Esophagus muscularis mucosa (tissue), 4 donors: ENCODE data around the gene ANO4. TPM values are rescaled to one million over a fixed set of nuclear protein-coding genes. Genes with fewer than 3 reads are reported as not detected.

Source experiments
- DNase-seq: peaks from one replicate; pipeline ENCODE4 v3.0.0-alpha.2; 2017; ENCODE audit errors: extremely low spot score
- H3K27ac ChIP-seq, 4 donors: fragments of 200-600 bp; sonication (generic); replicated peaks in 1 of 4; 1 replicate in 3 of 4; 2 replicates in 1 of 4; pipeline ENCODE4 v1.5.1; 2016 to 2019; ENCODE audit warnings: mild to moderate bottlenecking in 1 of 4
- H3K27me3 ChIP-seq, 4 donors: fragments of 200-600 bp; sonication (generic); one replicate each; pipeline versions ENCODE4 v1.5.1 to v1.6.0; 2016 to 2019
- H3K36me3 ChIP-seq, 4 donors: fragments of 200-600 bp; sonication (generic); one replicate each; pipeline ENCODE4 v1.5.1; 2016 to 2019
- H3K4me1 ChIP-seq, 4 donors: fragments of 200-600 bp; sonication (generic); one replicate each; pipeline ENCODE4 v1.5.1; 2016 to 2019
- H3K4me3 ChIP-seq, 4 donors: fragments of 200-600 bp; sonication (generic); 1 replicate in 2 of 4; 2 replicates in 2 of 4; pipeline ENCODE4 v1.5.1; 2016 to 2019; ENCODE audit warnings: mild to moderate bottlenecking in 4 of 4, moderate library complexity in 1 of 4
- H3K9me3 ChIP-seq, 4 donors: fragments of 200-600 bp; sonication (generic); 1 replicate in 3 of 4; 2 replicates in 1 of 4; pipeline ENCODE4 v1.5.1; 2016 to 2019
- EP300 ChIP-seq: sonication (generic); formaldehyde crosslinking; IDR thresholded peaks from one replicate; pipeline ENCODE4 v1.6.1; 2017; ENCODE audit warnings: antibody characterized with exemption
- POLR2A ChIP-seq: fragments of 450-650 bp; IDR thresholded peaks from one replicate; pipeline ENCODE4 v1.6.1; 2017; ENCODE audit warnings: antibody characterized with exemption, moderate library complexity, mild to moderate bottlenecking, low read depth
- POLR2AphosphoS5 ChIP-seq, 2 donors: sonication (generic); formaldehyde crosslinking; IDR thresholded peaks; one replicate each; pipeline ENCODE4 v1.6.1; 2017; ENCODE audit warnings: antibody characterized with exemption in 2 of 2
- WGBS: methylation state at CpG from one replicate; pipeline ENCODE4 v1.1.5; 2018; 5-methylcytosine and 5-hydroxymethylcytosine counted together
- intact Hi-C: fragments of 100-400 bp; cut with DNase I; formaldehyde crosslinking; loops from one replicate; pipeline ENCODE4 v1.15.1; 2023
- total RNA-seq, 4 donors: library from RNA; depleted of rRNA; stranded (reverse); fragments of >200 nt; gene quantifications; one replicate each; pipeline versions ENCODE4 v1.1.0 to v1.2.1, GENCODE V29; 2016
- TF ChIP-seq, protein P1 (sequence below), 3 experiments: fragments of 200-600 bp in 2 of 3; fragments of 450-650 bp in 1 of 3; sonication (generic) in 2 of 3; IDR thresholded peaks; one replicate each; pipeline ENCODE4 v1.5.1; 2017 to 2019; ENCODE audit warnings: antibody characterized with exemption in 3 of 3, mild to moderate bottlenecking in 2 of 3, moderate library complexity in 1 of 3

Gene ANO4
- total RNA-seq, 4 donors from 2014 or later: 0.06 to 0.17 TPM; not detected in 2

DNA sequence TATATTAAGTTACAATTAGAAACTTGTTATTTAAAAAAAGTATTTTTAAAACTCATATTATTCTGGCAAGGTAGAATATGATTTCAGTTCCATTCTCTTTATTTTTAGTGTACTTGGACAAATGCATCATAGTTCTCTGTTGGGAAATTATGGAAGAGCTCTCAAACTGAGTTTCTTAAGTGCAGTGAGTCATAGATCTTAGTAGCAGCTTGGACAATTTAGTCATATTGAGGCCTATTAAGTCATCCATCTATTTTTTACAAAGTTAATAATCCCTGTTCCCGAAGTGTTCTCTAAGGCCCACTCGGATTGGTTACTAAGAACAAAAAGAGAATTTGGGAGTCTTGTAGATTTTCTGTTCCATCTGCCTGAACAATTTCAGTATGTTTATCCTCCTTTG, 113.9 kb downstream of the ANO4 start:
- intact Hi-C loops: no loop called here
- no peaks in the 10 kb centered on the region for H3K9me3 ChIP-seq
- DNase-seq: no peak
- H3K36me3 ChIP-seq: no peaks in the 10 kb centered on the region
- H3K27me3 ChIP-seq: no peaks in the 10 kb centered on the region
- H3K4me3 ChIP-seq: no peak overlapping the region
- whole genome bisulfite sequencing: 61% methylated on average over 2 of the region's 2 CpGs
- no peak for TF ChIP-seq EP300
- no peak for TF ChIP-seq POLR2A
- TF ChIP-seq, protein P1, sequence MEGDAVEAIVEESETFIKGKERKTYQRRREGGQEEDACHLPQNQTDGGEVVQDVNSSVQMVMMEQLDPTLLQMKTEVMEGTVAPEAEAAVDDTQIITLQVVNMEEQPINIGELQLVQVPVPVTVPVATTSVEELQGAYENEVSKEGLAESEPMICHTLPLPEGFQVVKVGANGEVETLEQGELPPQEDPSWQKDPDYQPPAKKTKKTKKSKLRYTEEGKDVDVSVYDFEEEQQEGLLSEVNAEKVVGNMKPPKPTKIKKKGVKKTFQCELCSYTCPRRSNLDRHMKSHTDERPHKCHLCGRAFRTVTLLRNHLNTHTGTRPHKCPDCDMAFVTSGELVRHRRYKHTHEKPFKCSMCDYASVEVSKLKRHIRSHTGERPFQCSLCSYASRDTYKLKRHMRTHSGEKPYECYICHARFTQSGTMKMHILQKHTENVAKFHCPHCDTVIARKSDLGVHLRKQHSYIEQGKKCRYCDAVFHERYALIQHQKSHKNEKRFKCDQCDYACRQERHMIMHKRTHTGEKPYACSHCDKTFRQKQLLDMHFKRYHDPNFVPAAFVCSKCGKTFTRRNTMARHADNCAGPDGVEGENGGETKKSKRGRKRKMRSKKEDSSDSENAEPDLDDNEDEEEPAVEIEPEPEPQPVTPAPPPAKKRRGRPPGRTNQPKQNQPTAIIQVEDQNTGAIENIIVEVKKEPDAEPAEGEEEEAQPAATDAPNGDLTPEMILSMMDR (IDR thresholded peaks at IDR 0.05): no peak
- no peak for TF ChIP-seq POLR2AphosphoS5 (IDR thresholded peaks at IDR 0.05)
- H3K4me1 ChIP-seq: no peaks in the 10 kb centered on the region
- no peak overlapping the region for H3K27ac ChIP-seq

DNA sequence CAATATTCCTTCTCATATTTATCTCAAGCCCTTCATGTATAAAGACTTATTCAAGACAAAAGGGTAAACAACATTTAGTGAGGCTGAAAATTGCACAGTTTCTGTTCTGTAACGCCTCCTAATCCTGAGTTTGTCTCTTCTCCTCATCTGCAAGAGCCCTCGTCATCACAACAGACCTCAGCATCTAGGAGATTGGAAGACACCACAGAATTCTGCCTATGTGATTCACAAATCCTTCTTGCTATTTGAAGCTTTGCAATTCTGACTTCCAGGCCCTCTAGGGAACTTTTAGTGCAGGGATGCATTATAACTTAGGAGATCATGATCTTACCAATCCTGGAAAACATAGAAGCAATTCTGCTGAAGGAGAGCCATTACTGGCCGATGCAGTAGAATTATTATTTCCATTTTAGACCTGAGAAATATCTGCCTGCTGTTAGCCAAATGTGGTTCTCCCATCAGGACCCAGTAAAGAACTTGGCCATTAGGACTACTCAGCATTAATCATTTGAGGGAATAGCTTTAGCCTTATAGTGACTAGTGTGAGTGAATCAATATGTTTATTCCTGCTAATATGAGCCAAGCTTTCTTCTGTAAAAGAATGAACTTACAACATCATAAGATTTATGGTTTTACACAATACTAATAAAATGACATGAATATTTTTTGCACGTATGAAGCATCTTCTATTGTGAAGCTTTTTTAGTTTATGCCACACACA, 119.5 kb downstream of the ANO4 start:
- H3K9me3 ChIP-seq: no peaks in the 10 kb centered on the region
- H3K4me3 ChIP-seq: no peak overlapping the region
- H3K27me3 ChIP-seq: no peaks in the 10 kb centered on the region
- 63% methylated on average over 4 of the region's 4 CpGs for WGBS
- H3K27ac ChIP-seq: no peak overlapping the region
- no peaks in the 10 kb centered on the region for H3K4me1 ChIP-seq
- intact Hi-C loops: no loop called here
- TF ChIP-seq EP300 (no peak), POLR2AphosphoS5 (IDR thresholded peaks at IDR 0.05) (no peak), POLR2A (no peak)
- TF ChIP-seq, protein P1 (IDR thresholded peaks at IDR 0.05): no peak
- no peaks in the 10 kb centered on the region for H3K36me3 ChIP-seq
- DNase-seq: no peak

DNA sequence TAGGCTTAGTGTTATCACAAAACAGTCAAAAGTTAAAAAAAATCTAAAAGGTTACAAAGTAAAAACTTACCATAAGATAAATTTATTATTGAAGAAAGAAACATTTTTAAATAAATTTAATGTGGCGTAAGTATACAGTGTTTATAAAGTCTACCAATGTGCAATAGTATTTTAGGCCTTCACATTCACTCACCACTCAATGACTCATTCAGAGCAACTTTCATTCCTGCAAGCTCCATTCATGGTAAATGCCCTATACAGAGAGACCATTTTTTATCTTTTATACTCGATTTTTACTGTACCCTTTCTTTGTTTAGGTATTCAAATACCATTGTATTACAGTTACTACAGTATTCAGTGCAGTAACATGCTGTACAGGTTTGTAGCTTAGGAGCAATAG, 124.5 kb downstream of the ANO4 start:
- Histone ChIP-seq H3K36me3 (no peaks in the 10 kb centered on the region), H3K4me3 (no peak overlapping the region), H3K27ac (no peak overlapping the region), H3K27me3 (no peaks in the 10 kb centered on the region), H3K4me1 (no peaks in the 10 kb centered on the region), H3K9me3 (no peaks in the 10 kb centered on the region)
- no peak for DNase-seq
- 64% methylated on average over 2 of the region's 2 CpGs for WGBS
- TF ChIP-seq POLR2A (no peak), EP300 (no peak)
- intact Hi-C loops: no loop called here

DNA sequence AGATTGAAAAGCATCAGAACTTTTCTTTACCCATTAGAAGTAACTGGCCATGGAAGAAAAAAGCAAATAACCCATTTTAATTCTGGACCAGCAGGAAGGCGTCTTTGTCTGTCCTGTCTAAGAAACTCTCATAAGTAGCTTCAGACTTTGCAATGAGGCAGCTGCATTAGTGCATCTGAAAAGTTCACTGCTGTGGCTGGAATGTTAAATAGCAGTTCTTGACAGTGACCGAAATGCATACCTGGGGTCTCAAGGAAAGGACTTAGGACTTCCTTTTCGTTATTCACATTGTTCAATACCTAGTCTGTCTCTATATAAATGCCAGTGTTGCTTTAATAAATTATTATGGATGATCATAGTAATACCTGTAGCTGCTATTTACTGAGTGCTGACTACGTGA, 125.9 kb downstream of the ANO4 start:
- H3K4me3 ChIP-seq: no peak overlapping the region
- intact Hi-C loops: no loop called here
- no peaks in the 10 kb centered on the region for H3K9me3 ChIP-seq
- no peaks in the 10 kb centered on the region for H3K36me3 ChIP-seq
- H3K4me1 ChIP-seq: no peaks in the 10 kb centered on the region
- no peak for DNase-seq
- WGBS: 63% methylated on average over 4 of the region's 4 CpGs
- TF ChIP-seq POLR2A (no peak), EP300 (no peak), POLR2AphosphoS5 (IDR thresholded peaks at IDR 0.05) (no peak)
- TF ChIP-seq, protein P1 (IDR thresholded peaks at IDR 0.05): no peak
- H3K27me3 ChIP-seq: no peaks in the 10 kb centered on the region
- H3K27ac ChIP-seq: no peak overlapping the region

DNA sequence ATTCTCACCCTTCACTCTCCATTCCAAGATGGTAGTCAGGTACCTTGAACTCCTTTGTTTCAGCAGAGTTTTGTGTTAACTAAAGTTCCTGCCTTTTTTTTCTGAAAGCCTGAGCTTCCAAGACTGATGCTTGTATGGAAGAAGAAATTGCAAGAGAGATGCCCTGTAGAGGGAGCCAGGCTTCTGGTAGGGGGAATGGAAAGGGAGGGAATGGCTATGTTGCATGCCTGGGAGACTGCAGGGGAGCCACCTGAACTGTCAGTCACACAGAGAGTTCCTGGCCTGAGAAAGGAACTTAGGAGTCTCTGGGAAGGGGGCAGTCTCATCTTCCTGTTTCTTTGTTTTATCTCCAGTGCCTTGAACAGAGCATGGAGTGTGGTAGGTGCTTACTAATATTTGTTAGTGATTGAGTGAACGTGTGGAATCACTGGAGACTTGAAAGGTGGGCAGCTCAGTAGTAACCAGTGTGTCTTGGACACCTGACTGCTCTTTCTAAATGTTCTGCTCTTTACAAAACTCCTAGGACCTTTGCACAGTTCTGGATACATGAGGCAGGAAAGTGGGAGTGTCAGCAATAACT, 132.2 kb downstream of the ANO4 start:
- no peaks in the 10 kb centered on the region for H3K4me1 ChIP-seq
- intact Hi-C loops: no loop called here
- 36% methylated on average over 1 of the region's 1 CpG for WGBS
- no peak for DNase-seq
- H3K27me3 ChIP-seq: no peaks in the 10 kb centered on the region
- no peaks in the 10 kb centered on the region for H3K36me3 ChIP-seq
- TF ChIP-seq EP300 (no peak), POLR2AphosphoS5 (IDR thresholded peaks at IDR 0.05) (no peak), POLR2A (no peak)
- TF ChIP-seq, protein P1 (IDR thresholded peaks at IDR 0.05): no peak
- H3K9me3 ChIP-seq: no peaks in the 10 kb centered on the region
- no peak overlapping the region for H3K4me3 ChIP-seq
- H3K27ac ChIP-seq: no peak overlapping the region
